ENCODE results near the gene AKAP12.

Gene AKAP12

GRCh38 chr6:151387175-151387970 is 147.6 kb downstream of the AKAP12 start:
- DNase-seq: no peak

GRCh38 chr6:151388236-151388635 is 148.5 kb downstream of the AKAP12 start:
- DNase-seq: no peak

DNA sequence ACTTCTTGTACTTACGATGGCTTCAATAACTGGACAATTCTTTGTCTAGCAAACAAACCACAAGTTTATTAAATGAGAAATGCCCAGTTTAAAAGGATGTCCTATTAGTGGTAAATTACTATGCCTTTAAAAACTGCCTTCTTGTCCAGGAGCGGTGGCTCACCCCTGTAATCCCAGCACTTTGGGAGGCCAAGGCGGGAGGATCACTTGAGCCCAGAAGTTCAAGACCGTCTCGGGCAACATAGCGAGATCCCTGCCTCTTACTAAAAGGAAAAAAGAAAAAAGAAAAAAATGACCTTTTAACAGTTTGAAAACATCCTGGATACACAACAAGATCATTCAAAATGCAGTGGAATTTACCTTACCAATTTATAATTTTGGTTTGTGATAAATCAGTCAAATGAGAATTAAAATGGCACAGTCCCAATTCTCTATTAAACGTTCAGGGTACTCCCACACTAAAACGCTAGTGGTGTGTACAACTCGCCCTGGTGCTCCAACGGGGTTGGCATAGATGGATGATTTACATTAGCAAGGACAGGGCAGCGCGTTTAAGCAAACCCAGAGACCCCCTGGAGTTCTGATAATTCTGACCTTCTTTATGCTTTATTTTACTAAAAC is 149.3 kb downstream of the AKAP12 start:
- DNase-seq: no peak

DNA sequence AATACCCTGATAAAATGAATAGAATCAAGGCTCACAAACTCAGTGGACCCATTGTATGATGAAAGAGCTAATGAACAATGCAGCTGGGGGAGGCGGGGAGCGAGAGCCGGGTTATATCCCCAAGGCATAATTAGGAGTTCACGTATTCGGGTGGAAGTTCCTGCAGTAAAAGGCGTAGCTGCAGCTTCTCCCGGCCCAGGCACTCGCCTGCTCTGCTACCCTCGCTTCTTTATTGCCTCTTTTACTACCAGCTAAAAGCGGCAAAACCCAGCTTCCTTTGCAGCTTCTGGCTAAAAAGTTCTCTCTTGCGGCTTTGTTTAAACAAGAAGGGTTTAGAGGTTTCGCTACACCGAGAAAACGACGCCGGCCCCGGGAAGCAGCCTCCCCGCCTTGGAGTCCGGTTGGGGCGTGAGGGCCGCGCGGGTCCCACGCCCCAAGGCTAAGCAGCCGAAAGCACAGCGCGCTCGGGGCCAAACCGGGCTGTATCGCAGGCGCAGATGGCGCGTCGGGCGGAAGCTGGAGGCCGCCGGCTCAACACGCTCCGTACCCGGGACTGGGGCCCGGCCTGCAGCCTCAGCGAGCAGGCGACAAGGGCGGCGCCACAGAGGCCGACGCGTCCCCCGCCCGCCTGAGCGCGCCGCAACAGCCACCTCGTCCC is 150.0 kb downstream of the AKAP12 start:
- peak; percentile 26 for DNase-seq

- peak; percentile 90 for DNase-seq
Observed at GRCh38 chr6:151390276-151390850, 150.6 kb downstream of the AKAP12 start.

- DNase-seq: no peak
Observed at GRCh38 chr6:151390851-151391470, 151.2 kb downstream of the AKAP12 start.

DNA sequence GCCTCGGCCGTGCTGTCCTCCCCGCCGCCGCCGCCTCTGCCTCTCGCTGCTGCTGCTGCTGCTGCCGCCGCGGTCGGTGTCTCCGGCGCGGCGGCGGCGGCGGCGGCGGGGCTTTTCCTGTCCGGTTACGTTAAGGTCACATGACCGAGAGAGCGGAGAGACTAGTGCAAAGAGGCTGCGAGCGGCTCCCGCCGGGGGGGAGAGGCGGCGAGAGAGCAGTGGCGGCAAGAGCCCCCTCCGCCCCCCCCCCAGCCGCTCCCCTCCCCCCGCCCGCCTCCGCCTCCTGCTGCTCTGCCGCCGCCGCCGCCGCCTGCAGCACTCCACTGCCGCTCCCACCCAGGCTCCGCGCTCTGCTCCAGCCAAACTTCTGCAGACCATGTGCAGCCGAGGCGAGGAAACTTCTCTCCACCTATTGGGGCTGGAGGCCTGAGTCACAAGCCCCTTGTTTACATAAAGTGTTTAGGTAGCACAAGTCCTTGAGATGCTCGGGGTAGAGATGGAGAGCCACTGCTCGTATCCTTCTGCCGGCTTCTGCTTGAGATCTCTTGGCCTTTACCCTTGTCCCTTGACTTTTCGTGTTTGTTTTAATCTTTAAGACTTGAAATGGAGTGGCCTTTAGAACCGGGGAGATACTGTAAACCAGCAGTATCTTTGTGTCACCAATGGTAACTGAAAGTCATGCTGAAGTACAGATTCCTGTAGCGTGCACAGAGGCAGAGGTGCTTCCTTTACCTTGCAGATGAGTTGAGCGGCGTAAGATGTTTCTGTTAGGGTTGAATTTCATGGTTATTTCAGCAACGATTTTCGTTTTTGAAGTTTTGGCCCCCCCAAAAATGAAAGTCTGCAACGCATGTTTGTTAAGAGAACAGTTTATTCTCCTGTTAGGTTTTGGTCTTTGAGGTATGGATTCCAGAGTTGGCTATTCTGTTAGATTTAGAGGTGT is 152.0 kb downstream of the AKAP12 start, which contains the start of gene ZBTB2:
Gene ZBTB2 (minus strand): TSS at position 89 of the 943 bp plus-strand sequence. CDS start 17,922 bp downstream, outside the sequence.
- peak; percentile 67 for DNase-seq

- DNase-seq: no peak
Observed at GRCh38 chr6:151392427-151392826, 152.7 kb downstream of the AKAP12 start.

GRCh38 chr6:151393410-151393809 is 153.6 kb downstream of the AKAP12 start:
- DNase-seq: no peak

DNA sequence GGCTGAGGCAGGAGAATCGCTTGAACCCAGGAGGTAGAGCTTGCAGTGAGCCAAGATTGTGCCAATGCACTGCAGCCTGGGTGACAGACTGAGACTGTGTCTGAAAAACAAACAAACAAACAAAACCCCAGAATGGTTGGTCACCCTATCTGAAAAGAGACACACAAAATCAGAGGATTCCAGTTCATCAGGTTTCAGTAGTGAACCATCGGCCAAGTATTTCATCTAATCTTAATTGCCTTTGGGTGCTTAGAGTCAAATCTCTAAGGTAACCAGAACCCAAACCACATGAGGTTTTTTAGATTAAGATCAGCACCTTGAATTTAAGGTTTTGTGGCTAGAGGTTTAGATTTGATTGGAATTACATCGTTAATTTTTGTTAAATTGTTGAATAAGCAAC is 159.9 kb downstream of the AKAP12 start:
- no peak for DNase-seq

DNA sequence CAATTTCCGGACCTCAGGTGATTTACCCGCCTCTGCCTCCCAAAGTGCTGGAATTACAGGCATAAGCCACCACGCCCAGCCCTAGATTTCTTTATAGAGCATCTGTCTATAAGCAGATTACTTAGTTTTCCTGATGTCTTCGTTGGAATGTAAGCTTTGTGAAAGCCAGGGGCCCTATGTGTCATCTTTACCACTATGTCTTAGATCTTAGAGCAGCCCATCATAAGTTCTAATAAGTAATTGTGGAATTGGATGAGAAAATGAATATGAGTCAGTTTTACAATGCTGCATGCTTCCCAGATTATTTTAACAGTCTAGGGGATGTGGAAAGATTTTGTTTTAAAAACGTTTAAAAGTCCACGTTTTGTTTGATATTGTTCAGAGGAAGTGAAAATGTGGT is 160.7 kb downstream of the AKAP12 start:
- no peak for DNase-seq

DNA sequence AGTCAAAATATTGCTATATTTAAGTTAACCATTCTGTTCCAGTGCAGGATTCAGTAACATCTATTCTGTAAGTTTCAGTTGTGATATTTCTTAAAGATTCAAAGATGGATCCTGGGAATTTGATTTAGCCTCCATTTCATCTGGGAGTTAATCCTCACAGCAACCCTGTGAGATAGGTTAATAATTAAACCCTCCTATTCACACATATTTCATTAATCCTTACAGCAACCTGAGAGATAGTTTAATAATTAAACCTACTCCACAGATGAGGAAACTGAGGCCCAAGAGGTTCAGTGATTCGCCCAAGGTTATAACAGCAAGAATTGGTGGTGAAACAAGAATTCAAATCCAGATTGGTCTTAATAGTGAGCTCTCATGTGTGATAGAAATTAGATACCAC is 162.5 kb downstream of the AKAP12 start:
- no peak for DNase-seq

- no peak for DNase-seq
Observed at GRCh38 chr6:151403919-151404308, 164.1 kb downstream of the AKAP12 start.

Data from NCI-H446 treated with DMSO at 0.1 percent for 48 hours (cell line).